HG03432 (cell line): Measurements from ENCODE around the gene SNX30.

Source experiments
- ATAC-seq: cut with Tn5 transposase; IDR thresholded peaks from one replicate; pipeline ENCODE4 v1.9.1; 2021; ENCODE audit warnings: mild to moderate bottlenecking, moderate library complexity; ENCODE audit not compliant: unreplicated experiment

The SNX30 gene

DNA sequence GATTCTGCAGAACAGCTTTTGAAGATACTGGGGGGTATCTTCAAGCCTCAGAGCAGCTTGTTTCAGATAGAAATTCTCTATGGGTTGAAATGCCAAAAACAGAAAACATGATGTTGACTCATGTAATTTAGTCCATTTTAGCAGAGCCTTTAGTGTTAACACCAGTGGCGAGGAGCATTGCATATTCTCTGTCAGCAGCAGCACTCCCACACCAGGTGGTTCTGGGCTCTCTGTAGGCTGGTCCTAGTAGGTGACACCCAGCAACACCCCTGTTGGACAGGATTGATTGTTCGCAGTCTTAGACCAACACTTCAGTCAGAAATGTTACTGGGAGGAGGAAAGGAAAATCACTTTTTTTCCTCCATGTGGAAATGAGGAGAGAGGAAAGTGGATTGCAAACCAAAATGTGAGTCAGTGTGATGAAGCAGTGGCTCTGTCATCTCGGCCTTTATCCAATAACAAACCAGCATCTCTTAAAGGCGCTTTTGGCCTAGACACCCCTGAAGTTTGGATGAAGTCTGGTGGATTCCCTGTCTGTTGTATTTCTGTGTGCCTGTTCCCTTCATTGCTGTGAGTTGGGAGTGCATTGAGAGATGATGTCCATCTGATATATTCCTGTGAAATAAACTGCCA, 123.3 kb downstream of the SNX30 start:
- ATAC-seq, result no peak

- ATAC-seq, result no peak
Observed at GRCh38 chr9:112878752-112879151, 128.2 kb downstream of the SNX30 start.

DNA sequence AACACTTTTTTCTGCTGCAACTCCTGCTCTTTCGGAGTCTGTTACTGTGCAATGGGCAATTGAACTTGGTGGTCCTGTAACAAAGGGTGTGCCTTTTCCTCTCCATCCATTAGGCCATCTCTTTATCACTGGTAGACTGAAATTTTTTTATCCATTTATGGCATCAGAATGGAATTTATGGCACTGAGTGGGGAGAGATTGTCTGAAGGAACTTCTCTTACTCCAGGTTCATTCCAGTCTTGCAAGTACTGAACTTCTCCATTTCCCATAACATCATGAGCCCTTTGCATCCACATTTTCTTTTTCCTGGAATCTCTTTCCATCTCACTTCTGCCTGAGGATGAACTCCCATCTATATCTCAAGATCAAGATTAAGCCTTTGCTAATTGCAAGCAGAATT, 130.1 kb downstream of the SNX30 start:
- ATAC-seq, result no peak

DNA sequence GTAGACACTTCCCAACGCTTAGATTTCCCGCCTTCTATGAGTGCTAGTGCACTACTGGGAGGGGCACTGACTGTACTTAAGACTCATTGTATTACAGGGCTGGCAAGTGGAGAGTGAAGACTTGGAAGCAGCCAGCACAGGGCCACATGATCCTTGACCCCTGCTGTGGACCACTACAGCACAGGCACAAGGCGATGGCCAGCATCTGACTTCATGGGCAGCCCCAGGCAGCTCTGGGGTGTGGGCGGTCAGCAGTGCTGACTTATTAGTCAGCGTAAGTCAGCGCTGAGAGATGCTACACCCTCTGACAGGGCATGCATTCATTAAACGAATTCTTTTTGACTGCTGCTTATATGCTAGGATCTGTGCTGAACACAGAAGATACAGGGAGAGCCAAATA, 130.8 kb downstream of the SNX30 start:
- no peak for ATAC-seq

DNA sequence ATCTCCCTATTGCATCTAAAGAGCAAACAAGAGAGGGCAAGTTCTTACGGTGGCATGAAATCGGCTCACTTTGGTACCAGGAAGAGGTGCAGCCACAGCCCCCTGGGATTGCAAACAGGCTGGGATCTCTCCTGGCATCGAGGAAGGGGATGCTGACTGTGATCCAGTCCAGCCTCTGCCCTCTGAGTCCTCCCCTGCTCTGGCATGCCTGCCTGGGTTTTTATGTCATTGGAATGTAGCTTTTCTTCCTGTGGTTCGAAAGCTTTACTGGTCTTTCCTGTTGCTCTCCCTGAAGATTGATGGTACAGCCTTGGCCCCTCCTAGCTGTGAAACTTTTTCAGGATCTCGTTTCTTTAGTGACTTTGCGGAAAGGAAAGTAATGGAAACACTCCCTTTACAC, 133.5 kb downstream of the SNX30 start:
- ATAC-seq, result no peak

- ATAC-seq, result no peak
Observed at GRCh38 chr9:112884721-112885120, 134.2 kb downstream of the SNX30 start.

DNA sequence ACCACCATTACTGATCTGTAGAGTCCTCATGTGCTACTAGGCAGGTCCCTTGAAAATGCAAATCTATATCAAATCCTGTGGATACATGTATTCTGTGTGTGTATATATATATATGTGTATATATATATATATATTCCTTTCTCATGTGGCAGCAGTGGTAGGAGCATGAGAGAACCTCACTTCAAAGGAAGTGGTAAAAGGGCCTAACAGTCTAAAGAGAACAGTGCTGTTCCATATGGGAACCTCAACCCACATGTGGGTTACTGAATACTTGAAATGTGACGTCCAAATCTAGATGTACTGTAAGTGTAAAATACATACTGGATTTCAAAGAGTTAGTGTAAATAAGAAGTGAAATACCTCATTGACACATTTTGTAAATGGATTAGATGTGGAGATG, 134.8 kb downstream of the SNX30 start:
- no peak for ATAC-seq

DNA sequence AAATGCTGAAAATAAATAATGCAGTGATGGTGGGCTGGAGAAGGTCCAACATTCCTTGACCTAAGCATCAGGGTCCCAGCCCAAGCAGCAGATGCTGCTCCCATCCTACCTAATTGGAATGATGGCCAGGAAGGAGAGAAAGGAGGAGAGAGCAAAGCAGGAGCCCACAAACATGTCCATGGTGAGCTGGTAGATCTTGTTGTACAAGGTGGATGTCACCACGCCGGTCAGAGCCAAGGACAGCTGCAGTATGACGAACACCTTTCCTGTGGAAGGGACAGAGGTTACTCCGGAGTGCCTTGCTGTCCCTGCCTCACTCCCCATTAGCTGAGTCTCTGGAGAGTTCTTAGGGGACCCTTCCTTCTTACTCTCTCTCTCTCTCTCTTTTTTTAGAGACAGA, 135.8 kb downstream of the SNX30 start:
- no peak for ATAC-seq

- no peak for ATAC-seq
Observed at GRCh38 chr9:112887381-112887780, 136.8 kb downstream of the SNX30 start.

- no peak for ATAC-seq
Observed at GRCh38 chr9:112890106-112891081, 139.8 kb downstream of the SNX30 start, which contains the start of gene SLC46A2. Gene SLC46A2 (minus strand): TSS chr9:112890876. CDS start chr9:112890681, 195 bp downstream.

DNA sequence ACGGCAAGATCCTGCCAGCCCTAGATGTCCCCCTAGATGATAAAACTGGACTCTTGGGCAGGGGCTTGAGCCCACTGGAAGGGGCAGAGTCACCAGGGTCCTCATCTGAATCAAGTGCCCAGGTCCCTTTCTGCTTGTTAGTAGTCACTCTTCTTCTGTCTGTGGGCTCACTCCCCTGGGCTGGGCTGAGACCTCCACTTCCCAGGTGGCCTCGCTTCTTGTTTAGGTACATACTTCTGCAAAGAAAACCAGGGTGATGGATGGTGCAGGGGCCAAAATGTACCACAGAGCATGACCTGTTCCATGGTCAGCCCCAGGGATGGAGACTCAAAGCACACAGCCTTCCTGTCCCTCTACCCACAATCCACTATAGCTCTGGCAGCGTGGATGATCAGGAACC, 141.0 kb downstream of the SNX30 start:
- ATAC-seq, result no peak

DNA sequence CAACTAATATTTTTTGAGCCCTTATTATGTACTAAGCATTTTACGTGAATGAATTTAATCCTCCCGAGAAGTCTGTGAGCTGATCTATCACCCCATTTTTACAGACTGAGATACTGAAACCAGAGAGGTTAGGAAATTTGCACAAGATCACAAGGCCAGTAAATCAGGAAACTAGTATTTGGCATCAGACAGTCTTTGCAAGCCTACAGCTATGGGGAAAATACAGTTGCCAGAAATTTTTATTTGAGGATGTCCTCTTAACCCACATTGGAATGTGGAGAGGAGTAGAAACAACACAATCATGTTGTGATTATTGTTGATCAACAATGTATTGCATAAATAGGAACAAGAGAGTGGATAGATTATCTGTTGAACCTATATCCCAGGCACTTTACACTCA, 142.4 kb downstream of the SNX30 start:
- no peak for ATAC-seq

DNA sequence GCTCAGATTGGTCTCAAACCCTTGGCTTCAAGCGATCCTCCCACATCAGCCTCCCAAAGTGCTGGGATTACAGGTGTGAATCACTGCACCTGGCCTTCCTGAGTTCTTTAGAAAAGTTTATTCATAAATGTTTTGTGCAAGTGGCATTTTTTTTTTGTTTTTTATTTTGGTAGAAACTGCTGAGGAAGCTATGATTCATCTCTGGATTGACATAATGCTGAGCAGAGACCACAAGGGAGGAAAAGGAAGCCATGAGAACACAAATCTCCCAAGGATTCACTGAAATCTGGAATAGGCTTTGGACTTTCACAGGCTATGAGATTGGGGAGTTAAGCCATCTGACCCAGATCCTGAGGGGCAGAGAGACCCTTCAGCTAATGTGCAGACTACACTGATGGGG, 143.5 kb downstream of the SNX30 start:
- ATAC-seq, result no peak

DNA sequence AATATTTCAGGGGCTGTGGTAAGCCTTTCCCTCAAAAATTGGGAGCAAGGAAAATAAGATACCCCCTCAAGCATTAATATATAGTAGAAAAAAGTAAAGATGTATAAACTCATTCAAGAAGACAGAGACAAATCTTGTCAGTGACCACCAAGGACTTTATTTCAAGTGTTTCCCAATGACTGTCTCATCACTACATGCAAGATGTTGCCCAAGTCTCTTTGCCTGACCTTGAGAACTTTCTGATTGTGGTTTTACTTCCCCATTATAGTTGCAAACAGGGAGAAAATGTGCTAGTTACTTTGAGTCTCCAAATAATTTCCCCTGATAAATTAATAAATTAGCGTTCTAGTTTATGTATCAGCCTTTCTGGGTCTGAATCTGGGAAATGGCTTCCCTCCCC, 144.1 kb downstream of the SNX30 start:
- ATAC-seq, result no peak

DNA sequence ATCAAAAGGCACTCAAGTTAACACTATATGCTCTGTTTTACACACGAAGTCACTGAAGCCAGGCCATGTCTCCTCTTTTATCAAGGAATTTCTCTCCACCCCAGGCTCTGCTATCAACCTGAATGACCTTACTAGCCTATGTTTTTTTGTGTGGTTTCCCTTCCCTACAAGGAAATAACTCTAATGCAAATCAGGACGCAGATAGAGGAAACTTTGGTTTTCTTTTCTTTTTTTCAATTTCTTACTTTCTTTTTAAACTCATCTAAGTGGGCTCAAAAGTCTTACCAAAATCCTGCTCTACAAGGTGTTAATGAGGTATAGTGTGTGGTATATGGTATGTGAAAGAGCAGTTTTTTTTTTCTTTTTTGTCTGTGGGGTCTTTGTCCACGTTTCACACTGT, 145.6 kb downstream of the SNX30 start:
- ATAC-seq, result no peak

GRCh38 chr9:112898872-112899311, 148.3 kb downstream of the SNX30 start:
- no peak for ATAC-seq

DNA sequence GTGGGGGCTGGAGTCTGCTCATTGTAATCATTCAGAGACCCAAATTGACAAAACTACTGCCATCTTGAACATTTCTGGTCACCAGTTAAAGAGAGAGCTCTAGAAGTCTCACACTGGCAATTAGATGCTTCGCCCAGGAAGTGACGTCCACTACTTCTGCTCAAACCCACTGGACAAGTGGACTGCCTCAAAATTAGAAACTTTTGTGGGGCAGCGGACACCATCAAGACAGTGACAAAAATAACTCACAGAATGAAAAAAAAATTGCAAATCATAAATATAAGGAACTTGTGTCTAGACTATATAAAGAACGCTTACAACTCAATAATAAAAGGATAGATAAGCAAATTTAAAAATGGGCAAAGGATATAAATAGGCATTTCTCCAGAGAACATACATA, 149.9 kb downstream of the SNX30 start:
- no peak for ATAC-seq

DNA sequence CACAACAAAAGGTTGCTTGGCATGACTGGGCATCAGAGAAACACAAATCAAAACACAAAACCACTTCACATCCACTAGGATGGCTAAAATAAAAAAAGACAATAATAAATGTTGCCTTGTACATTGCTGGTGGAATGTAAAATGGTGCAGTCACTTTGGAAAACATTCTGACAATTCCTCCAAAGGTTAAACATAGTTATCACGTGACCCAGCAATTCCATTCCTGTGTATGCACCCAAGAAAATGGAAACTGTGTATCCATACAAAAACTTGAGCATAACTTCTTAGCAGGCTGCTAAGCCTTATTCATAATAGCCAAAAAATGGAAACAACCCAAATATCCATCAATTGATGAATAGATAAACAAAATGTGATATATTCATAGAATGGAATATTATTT, 150.3 kb downstream of the SNX30 start:
- no peak for ATAC-seq

DNA sequence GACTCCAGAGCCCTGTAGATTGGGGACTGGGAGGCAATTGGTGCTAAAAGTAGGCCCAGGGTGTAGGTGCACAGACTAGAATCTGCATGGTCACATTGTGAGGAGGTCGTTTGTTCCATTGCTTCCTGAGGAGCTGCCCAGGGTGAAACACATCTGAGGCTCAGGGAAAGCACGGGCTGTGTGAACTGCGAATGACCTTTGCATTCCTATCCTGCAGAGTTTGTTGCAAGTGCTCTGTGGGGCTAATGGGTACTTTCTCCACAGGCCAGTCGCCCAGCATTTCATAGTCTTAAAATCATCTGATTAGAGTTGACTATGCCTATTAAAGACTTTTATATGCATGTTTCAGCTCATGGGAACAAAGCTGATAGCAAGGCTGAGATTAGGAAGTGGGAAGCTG, 154.5 kb downstream of the SNX30 start:
- ATAC-seq, result no peak

- ATAC-seq, result no peak
Observed at GRCh38 chr9:112911736-112912135, 161.2 kb downstream of the SNX30 start.

GRCh38 chr9:112912636-112913035, 162.1 kb downstream of the SNX30 start:
- no peak for ATAC-seq

DNA sequence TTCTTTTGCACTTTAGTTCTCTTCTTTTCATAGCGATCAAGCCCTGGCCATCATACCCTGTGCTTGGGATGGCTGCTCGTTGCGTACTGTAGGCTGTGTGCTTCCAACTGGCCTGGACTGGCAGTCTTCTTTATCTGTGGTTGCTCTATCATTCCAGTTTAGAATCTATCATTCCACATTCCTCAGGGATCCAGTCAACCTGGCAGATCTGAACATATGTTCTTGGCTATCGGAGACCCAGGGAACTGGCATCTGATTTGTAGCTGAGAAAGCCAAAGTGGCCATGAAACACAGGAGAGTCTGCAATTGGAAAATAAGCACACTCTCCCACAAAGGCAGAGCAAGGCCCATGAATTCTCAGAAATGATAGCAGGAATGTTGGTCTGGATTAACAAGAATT, 162.8 kb downstream of the SNX30 start:
- no peak for ATAC-seq
